GM21737 (cell line): ENCODE results near the gene DAPK3.

Source experiments
- ATAC-seq: cut with Tn5 transposase; IDR thresholded peaks from one replicate; pipeline ENCODE4 v1.9.1; 2021; ENCODE audit warnings: mild to moderate bottlenecking, moderate library complexity; ENCODE audit not compliant: unreplicated experiment

Gene DAPK3

GRCh38 chr19:3919793-3920192, 51.1 kb downstream of the DAPK3 start:
- no peak for ATAC-seq

GRCh38 chr19:3916033-3916432, 54.9 kb downstream of the DAPK3 start:
- ATAC-seq = no peak

- no peak for ATAC-seq
Measured at GRCh38 chr19:3914199-3914598, 56.7 kb downstream of the DAPK3 start.

- no peak for ATAC-seq
Measured at GRCh38 chr19:3910105-3910504, 60.8 kb downstream of the DAPK3 start.
